Endothelial cell of umbilical vein (primary cell): ENCODE measurements around the gene XIRP1.

ENCODE experiments used
- CTCF ChIP-seq, 2 donors: IDR thresholded peaks; 1 replicate in 1 of 2; 2 replicates in 1 of 2; pipeline ENCODE4 v1.5.1; 2011; ENCODE audit warnings: low read length in 2 of 2, mild to moderate bottlenecking in 2 of 2, moderate library complexity in 2 of 2, control low read depth in 1 of 2, inconsistent platforms in 1 of 2, low read depth in 1 of 2; ENCODE audit not compliant: insufficient read depth in 1 of 2; ENCODE audit errors: extremely low read depth in 1 of 2
- EZH2 ChIP-seq: IDR thresholded peaks from 2 replicates; pipeline ENCODE4 v1.6.1; 2012; ENCODE audit warnings: borderline replicate concordance, low read depth, mild to moderate bottlenecking, moderate library complexity, low read length, inconsistent platforms; ENCODE audit not compliant: severe bottlenecking
- FOS ChIP-seq: IDR thresholded peaks from 2 replicates; pipeline ENCODE4 v1.6.1; 2011; ENCODE audit warnings: mild to moderate bottlenecking, low read length, moderate library complexity, borderline replicate concordance; ENCODE audit not compliant: insufficient read depth
- MAX ChIP-seq: IDR thresholded peaks from 2 replicates; pipeline ENCODE4 v1.6.1; 2011; ENCODE audit not compliant: insufficient read depth, insufficient read length
- POLR2A ChIP-seq: IDR thresholded peaks from 2 replicates; pipeline ENCODE4 v1.6.1; 2012; ENCODE audit warnings: low read depth, mild to moderate bottlenecking, control low read depth, low read length
- POLR2AphosphoS5 ChIP-seq: IDR thresholded peaks from 2 replicates; pipeline ENCODE4 v1.6.1; 2012; ENCODE audit warnings: low read depth, mild to moderate bottlenecking, control low read depth, low read length, moderate library complexity; ENCODE audit not compliant: insufficient read depth

- TF ChIP-seq CTCF (IDR thresholded peaks at IDR 0.05; ENCODE audit: extremely low read depth in 1 of 2, insufficient read depth in 1 of 2, low read depth in 1 of 2, low read length in 2 of 2) (no peak), POLR2A (peak; percentile 79), POLR2AphosphoS5 (peak; percentile 82), EZH2 (no peak), FOS (peak; percentile 96), MAX (no peak)
Measured at GRCh38 chr3:39150803-39151631, 41.4 kb downstream of the XIRP1 start.
